GM19035 (cell line): ENCODE data around the gene U2AF2.

Source experiments
- ATAC-seq: cut with Tn5 transposase; IDR thresholded peaks from one replicate; pipeline ENCODE4 v1.9.1; 2021; ENCODE audit not compliant: unreplicated experiment

The U2AF2 gene

DNA sequence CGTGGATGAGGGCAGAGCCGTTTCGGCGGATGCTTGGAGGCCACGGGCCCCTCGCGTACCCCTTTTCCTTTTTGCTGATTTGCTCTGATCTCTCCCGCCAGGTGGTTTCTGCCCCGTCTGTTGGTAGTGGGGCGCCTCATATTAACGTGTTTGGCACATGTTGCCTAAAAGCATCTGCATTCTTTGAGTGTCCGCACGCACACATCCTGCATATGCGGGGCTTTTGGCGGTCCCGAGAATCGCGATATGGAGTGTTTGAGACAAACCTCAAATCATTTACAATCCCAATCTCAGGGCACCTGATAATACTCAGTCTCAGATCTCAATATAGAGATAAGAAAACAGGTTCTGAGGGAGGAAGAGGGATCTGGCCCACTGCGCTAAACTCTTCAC is 809 bp downstream of the U2AF2 start:
- no peak for ATAC-seq

DNA sequence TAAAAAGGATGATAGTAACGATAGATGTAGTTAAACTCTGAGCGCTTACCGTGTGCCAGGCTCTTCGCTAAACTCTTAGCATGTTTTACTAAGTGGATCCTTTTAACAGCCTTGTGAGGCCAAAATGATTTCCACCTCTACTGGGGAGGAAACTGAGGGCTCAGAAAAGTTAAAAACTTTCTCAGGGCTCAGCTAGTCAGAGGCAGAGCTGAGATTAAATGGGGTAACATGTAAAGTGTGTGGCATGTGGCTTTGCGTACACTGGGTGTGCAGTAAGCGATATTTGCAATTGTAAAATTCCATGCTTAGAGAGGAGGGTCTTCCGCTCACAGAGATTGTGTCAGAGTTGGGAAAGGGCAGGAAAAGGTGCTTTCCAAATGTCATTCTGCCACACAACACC is 1.7 kb downstream of the U2AF2 start:
- no peak for ATAC-seq

DNA sequence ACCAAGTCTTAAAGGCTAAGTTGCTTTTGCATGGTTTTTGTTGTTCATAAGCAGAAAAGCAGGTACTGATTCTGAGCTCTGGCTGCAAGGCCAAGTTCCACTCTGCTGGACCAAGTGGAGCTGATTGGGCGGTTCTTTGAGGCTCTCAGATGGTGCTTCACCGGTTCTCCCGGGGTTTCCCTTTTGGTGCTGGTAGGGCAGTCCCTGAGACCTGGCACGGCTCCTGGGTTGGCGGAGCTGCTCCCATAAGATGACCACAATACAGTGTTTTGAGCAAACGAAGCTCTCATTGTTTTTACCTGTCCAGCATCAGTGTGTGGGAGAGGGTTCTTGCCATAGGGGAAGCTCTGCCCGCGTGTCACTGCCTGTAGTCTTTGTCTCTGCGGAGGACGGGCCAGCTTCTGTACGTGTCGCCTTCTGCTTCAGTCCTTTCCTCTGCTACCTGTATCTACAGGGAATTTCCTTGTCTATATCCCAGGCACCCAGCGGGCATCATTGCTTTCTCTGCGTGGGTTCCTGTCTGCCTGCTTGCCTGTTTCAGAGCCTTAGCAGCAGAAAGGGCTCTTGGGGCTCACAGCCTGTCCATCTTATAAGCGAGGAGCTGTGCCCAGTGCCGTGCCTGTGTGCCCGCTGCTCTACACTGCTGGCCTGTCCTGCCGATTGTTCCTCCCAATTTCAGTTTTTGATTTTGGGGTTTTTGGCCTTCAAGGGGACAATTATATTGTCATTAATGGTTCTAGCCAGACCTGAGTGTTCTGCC is 2.3 kb downstream of the U2AF2 start:
- ATAC-seq = no peak

DNA sequence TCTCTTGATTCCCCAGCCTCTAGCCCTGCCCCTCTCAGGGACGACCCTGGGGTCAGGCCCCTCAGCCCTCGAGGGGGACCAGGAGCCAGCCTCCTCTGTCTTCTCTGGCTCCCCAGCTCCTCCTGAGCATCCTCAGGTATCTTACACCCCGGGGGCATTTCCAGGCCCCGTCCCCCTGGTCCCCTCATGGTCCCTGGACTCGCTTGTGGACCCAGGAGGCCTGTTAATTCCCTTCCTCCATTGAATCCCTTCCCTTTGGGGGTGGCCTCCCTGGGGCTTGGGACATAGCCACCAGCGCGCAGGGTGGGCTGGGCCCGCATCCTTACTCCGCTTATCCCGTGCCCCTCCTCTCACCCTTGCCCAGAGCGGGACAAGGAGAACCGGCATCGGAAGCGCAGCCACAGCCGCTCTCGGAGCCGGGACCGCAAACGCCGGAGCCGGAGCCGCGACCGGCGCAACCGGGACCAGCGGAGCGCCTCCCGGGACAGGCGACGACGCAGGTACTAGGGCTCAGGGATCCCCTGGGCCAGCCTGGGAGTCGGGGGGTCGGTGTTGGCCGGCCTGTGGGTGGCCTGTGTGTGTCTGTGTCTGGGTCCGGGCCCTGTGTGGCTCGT is 4.1 kb downstream of the U2AF2 start:
- no peak for ATAC-seq

DNA sequence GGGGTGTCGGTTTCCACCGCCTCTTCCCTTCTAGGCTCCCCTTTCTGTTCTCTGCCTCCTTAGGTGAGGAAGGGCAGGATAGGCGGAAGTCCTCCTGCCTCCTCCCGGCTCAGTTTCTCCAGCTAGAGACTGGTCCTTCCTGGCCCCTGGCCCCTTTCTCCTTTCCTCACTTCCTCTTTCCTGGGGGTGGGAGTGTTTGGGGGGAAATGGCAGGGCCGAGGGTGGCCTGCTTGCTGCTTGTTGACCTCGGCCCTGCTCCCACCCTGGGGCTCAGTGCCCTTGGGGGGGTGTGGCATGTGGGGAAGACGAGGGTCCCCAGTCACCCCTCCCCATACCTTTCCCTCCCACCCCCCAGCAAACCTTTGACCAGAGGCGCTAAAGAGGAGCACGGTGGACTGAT is 5.0 kb downstream of the U2AF2 start:
- ATAC-seq = no peak

DNA sequence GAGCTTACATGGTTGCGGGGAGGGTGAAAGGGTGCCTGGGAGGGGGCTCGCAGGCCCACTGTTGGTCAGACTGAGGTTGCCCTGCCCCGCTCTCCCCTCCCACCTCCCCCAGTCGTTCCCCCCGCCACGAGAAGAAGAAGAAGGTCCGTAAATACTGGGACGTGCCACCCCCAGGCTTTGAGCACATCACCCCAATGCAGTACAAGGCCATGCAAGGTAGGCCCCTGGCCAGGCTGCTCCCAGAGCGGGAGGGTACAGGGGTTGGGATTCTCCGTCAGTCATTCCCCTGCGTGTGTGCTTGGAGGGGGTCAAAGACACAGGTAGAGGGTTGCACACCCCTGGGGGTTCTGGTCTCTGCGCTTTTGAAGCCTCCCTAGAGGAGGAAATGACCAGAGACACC is 5.6 kb downstream of the U2AF2 start:
- no peak for ATAC-seq

DNA sequence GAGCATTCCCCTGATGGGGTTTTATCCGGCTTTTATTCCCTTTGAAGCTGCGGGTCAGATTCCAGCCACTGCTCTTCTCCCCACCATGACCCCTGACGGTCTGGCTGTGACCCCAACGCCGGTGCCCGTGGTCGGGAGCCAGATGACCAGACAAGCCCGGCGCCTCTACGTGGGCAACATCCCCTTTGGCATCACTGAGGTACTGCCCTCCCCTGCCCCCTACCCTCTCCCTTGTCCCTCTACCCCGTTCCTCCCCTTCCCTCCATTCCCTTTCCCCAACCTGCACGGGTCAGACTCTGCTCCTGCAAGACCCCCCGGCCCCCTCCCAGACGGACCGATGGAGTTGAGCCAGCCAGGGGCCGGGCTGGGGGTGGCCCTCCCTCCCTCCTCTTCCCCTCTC is 6.2 kb downstream of the U2AF2 start:
- ATAC-seq = no peak

DNA sequence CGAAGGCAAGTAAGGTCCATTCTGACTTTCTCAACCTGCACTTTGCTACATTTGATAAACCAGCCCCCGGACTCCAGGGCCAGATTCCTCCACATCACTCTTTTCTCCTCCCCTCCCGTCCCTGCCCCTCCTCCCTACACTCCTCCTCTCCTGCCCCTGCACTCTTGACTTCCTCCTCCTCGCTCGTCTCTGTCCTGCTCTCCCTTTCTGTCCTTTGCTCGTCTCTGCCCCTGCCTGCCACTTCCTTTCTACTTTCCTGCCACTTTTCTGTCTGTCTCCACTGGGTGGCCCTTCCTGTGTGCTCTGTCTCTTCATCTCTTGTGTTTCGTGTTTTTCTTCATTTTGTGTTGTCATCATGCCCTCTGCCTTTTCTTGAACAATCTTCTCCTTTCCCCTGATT is 7.0 kb downstream of the U2AF2 start:
- no peak for ATAC-seq

DNA sequence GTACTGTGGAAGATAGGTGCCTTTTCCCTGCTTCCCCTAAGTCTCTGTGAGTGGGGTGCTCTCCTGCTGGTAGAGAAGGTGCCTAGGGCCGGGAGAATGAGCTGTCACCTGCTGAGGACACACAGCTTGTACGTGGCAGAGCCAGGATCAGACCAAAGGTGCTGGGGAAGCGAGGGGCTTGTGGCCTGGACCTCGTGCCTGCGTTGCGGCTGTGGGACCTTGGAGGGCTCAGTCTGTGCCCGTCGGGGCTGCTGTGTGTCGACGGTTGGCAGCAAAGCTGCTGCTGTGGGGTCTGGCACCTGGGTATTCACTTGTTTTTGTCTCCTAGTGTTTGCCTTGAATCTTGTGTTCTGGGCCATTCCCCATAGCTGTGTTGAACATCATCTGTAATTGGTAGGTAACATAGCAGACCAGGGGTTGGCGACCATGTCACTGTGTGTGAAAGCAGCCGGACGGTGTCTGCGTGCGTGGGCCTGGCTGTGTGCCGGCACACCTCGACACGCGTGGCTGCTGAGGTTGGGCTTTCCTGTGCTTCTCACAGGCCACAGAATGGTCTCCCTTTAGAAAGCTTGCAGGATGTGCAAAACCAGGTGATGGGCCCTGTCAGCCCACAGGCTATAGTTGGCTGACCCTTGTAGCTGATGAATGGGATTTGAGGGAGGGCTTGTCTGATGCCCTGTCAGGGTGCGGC is 9.2 kb downstream of the U2AF2 start:
- no peak for ATAC-seq

DNA sequence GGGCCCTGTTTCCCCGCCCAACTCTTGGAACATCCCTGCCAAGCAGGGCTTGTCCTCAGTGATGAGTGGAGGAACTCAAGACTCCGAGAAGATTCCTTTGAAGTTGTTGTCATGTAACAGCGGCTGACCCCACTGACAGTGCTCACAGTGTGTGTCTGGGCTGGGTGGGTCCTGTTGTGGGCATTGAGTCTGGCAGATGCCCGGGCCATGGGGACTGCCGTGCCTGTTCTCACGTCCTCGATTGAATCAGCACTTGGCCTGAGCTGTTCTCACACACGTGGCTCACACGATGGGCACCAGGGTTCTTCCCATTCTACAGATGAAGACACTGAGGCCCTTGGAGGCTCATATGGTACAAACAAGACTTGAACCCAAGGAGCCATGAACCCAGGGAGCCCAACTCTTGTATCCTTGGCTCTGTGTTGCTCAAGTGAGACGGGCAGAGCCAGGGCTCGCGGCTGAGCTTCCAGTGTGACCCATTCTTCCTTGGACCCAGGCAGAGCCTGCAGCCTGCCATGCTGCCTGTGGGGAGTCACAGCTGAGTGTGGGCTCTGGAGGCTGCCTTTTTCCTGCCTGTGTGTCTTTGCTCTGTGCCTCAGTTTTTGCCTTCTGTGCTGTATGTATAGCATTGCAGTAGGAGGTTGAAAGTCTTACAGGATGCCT is 11.6 kb downstream of the U2AF2 start:
- ATAC-seq = no peak

DNA sequence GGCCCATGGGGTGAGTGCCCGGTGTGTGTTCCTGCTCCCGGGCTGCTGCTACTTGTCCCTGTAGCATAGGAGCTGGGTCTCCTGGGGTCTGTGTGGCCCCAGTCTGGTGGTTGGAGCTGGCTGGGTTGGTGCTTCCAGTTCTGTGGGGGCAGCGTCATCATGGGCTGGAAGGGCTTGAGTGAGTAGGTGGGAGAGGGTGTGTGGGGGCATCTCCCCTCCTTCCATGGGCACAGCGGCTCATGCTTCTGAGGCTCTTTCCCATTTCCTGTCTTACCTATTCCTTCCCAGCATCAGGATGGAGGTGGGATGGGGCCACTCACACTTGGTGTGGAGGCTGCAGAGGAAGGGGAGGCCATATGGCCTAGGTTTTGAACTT is 12.2 kb downstream of the U2AF2 start:
- no peak for ATAC-seq

DNA sequence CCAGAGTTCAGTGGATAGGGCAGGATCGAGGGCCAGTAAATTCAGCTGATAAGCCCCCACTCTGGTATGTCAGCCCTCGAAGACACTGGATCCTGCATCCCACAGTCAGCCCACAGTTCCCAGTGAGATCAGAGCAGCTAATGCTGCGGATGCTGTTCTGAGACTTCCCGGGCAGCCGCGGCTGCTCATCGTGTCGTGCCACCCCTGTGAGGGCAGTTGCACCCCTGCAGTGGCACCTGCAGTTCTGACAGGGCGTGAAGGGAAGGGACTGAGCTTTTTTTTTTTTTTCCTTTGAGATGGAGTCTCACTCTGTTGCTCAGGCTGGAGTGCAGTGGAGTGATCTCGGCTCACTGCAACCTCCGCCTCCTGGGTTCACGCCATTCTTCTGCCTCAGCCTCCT is 12.7 kb downstream of the U2AF2 start:
- no peak for ATAC-seq

DNA sequence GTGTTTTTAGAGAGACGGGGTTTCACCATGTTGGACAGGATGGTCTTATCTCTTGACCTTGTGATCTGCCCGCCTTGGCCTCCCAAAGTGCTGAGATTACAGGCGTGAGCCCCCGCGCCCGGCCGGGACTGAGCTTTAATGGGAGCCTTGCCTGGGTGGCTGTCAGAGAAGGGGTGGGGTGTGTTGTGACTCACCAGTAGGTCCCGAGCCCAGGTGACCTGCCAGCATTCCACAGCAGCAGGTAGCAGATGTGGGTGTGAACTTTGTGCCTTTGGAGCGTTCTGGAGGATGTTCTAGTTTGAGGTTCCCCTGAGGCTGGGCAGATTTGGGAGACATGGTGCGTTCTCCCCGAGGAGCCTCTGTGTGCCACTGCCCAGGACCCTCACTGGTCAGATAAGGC is 13.1 kb downstream of the U2AF2 start:
- ATAC-seq = no peak

DNA sequence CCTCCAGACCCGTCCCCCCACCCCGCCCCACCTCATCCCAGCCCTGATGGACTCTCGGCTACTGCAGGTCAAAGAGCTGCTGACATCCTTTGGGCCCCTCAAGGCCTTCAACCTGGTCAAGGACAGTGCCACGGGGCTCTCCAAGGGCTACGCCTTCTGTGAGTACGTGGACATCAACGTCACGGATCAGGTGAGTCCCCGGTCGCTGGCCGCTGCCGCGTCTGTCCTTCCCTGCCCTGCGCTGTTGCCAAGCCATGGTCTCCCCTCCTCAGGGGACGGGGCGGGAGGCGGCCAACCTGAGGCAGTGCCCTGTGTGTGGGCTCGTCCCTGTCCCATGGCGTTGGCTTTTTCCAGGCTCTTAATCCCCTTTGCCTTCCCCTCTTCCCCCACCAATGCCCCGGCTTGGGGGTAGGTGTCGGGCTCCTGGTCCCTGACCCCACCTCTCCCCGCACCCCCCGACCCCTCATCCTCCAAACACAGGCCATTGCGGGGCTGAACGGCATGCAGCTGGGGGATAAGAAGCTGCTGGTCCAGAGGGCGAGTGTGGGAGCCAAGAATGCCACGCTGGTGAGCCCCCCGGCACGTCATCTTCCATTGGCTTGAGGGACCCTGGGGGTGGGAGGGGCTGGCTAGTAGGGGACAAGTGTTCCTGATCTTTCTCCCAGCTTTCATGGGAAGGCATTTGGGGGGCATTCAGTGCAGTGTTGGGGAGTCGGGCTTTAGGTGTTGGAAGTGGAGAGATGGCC is 13.9 kb downstream of the U2AF2 start:
- no peak for ATAC-seq

DNA sequence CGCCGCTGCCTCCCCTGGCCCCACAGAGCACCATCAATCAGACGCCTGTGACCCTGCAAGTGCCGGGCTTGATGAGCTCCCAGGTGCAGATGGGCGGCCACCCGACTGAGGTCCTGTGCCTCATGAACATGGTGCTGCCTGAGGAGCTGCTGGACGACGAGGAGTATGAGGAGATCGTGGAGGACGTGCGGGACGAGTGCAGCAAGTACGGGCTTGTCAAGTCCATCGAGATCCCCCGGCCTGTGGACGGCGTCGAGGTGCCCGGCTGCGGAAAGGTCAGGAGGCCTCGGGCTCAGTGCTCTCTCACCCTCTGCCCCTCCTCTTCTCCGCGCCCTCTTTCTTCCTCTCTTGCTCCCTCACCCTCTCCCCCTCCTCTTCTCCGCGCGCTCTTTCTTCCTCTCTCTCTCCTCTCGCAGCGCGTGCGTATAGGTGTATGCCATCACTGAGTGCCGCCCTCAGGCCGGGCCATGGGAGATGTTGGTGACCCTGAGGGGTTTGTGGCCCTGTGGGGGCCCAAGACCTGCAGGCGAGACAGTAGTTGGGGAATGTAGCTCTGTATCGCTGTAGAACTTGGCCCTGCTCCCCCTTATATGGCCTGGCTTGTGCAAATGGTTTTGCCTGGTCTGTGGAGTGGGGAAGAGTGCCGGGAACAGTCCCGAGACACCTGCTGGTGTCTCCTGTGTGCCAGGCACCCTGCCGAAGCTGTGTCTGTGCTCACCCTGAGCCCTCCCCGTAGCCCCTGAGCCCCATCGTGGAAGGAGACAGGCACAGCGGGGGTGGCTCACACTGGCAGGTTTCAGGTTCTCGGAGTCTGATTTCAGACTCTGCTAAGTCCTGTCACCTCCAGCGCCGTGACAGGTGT is 14.8 kb downstream of the U2AF2 start:
- no peak for ATAC-seq

DNA sequence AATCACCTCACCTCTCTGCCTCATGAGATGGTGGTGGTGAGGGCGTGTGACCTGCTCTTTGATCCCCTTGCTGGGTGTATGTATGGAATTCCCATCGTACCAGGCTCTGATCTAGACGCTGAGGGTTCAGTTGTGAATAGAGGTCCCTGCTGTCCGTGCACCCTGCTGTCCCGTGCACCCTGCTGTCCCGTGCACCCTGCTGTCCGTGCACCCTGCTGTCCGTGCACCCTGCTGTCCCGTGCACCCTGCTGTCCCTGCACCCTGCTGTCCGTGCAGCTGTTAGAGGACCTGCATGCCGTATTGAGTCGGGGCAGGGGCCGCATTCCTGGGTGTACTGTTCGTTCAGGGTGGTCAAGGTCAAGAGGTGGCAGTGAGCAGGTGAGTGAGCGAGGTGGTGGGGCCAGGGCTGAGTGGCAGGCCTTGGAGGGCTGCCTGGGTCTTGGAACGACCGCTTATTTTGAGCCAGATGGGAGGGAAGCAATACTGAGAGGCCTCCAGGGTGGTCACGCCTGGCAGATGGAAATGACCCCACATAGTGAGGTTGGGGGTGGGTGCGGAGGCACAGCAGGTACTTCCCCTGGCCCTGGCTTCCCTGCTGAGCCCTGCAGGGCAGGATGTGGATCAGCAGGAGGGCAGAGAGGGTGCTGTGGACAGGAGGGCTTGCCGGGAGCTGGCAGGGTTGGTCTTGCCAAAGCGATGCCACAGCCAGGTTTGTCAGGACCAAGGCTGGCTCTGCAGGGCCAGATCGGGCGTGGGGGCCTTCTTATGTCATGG is 15.6 kb downstream of the U2AF2 start:
- ATAC-seq = no peak

DNA sequence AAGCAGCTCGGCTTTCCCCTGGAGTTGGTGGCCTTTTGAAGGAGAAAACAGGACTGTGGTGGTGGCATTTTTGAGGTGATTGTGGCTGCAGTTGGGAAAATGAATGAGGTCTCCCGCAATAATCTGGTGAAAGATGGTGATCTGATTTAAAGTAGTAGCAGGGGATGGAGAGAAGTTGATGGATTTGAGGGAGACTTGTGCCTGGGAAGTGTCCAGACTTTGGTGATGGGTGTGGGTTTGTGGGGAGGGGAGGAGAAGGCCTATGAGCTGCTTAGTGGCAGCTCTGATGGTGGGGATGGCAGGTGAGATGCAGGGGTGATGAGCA is 16.2 kb downstream of the U2AF2 start:
- no peak for ATAC-seq

DNA sequence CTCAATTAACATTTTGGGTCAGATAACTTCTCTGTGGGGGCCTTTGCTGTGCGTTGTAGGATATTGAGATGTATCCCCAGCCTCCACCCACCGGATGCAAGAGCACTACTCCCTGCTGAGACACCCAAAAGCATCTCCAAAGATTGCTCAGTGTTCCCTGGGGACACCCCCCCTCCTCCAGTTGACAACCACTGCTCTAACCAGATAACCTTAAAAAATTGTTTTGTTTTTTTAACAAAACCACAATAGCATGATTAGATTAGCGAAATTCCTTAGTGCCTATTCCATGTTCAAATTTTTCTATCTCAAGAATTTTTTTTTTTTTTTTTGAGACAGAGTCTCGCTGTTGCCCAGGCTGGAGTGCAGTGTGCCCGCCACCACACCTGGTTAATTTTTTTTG is 17.6 kb downstream of the U2AF2 start:
- no peak for ATAC-seq

DNA sequence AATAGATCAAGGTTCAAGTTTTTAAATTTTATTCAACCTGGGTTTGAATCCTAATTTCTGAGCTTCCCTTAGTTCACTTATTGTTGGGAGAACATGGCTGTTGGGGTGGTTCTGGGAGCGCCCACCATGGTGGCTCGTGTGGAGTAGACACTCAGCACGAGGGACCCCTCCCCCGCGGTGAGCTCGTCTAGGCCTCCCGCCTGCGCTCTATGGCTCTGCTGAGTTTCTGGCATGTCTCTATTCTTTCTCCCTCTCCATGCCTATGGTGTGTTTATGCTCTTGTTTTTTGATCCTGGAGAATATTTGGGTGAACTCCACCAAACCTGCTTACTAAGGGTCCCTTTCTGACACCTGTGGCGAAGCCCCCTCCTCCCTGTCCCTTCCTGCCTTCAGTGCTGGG is 18.6 kb downstream of the U2AF2 start:
- no peak for ATAC-seq

DNA sequence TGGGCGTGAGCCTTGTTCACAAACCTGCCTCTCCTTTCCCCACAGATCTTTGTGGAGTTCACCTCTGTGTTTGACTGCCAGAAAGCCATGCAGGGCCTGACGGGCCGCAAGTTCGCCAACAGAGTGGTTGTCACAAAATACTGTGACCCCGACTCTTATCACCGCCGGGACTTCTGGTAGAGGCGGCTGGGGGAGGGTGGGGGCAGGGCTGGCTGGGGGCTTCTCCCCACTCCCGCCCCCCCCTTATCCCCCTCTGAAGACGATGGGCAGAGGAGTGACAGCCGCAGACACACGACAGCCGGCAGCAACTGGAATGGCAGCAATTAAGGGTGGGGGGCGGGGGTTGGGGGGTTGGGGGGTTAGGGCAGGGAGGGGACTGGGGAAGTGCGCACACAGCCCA is 19.1 kb downstream of the U2AF2 start:
- no peak for ATAC-seq
